B cell (primary cell): ENCODE data around the gene CHIT1. TPM values are rescaled to one million over a fixed set of nuclear protein-coding genes. Genes with fewer than 3 reads are reported as not detected.

Experiments used
- ATAC-seq: fragments of 200-7000 bp; cut with Tn5 transposase; one replicate; pipeline ENCODE4 v1.10.0; 2021; ENCODE audit warnings: low read depth, mild to moderate bottlenecking, moderate number of reproducible peaks, moderate library complexity
- CTCF ChIA-PET: fragments of 350-600 bp; sonication (Branson Sonifier 250); formaldehyde crosslinking; loops from one replicate; lab custom pipeline; 2021; ENCODE audit warnings: antibody characterized with exemption, inconsistent platforms; lab: Charles Lee
- POLR2A ChIA-PET: fragments of 350-600 bp; sonication (Branson Sonifier 250); formaldehyde crosslinking; loops from one replicate; lab custom pipeline; 2021; ENCODE audit warnings: antibody characterized with exemption; lab: Charles Lee
- DNase-seq: peaks from one replicate; pipeline ENCODE4 v3.0.0; 2013
- H2AFZ ChIP-seq: 2 replicates; pipeline ENCODE4 v1.6.1; 2012; ENCODE audit warnings: mild to moderate bottlenecking, low read depth, low read length; ENCODE audit not compliant: insufficient read depth, poor library complexity, severe bottlenecking
- H3K27ac ChIP-seq, 2 donors: 1 replicate in 1 of 2; 2 replicates in 1 of 2; pipeline ENCODE4 v1.5.1; 2012 to 2013; ENCODE audit warnings: low read length in 2 of 2, mild to moderate bottlenecking in 2 of 2, moderate library complexity in 1 of 2
- H3K27me3 ChIP-seq, 4 experiments: fragments of 200-600 bp in 1 of 4; sonication (generic) in 1 of 4; replicated peaks in 1 of 4; 1 replicate in 2 of 4; 2 replicates in 2 of 4; pipeline versions ENCODE4 v1.6.1 to v1.7.0; 2013 to 2016; ENCODE audit warnings: low read length in 3 of 4, mild to moderate bottlenecking in 2 of 4, mixed read lengths in 1 of 4, moderate library complexity in 1 of 4; ENCODE audit not compliant: insufficient read depth in 4 of 4, control insufficient read depth in 3 of 4; ENCODE audit errors: control extremely low read depth in 1 of 4
- H3K36me3 ChIP-seq, 2 experiments: replicated peaks in 1 of 2; 1 replicate in 1 of 2; 2 replicates in 1 of 2; pipeline versions ENCODE4 v1.6.1 to v1.7.1; 2013; ENCODE audit warnings: low read length in 1 of 2; ENCODE audit not compliant: insufficient read depth in 2 of 2, control insufficient read depth in 1 of 2; ENCODE audit errors: control extremely low read depth in 1 of 2, extremely low read depth in 1 of 2
- H3K4me1 ChIP-seq, 2 donors: fragments of 200-600 bp in 1 of 2; sonication (generic) in 1 of 2; 1 replicate in 1 of 2; 2 replicates in 1 of 2; pipeline versions ENCODE4 v1.5.1 to v1.6.1; 2013 to 2017; ENCODE audit warnings: low read length in 2 of 2; ENCODE audit not compliant: control insufficient read depth in 2 of 2, insufficient read depth in 2 of 2
- H3K4me2 ChIP-seq: replicated peaks from 2 replicates; pipeline ENCODE3; 2012; ENCODE audit warnings: mild to moderate bottlenecking, low read depth, low read length; ENCODE audit not compliant: poor library complexity, severe bottlenecking
- H3K4me3 ChIP-seq, 5 experiments: fragments of 200-600 bp in 1 of 5; sonication (generic) in 1 of 5; 1 replicate in 3 of 5; 2 replicates in 2 of 5; pipeline versions ENCODE4 v1.5.1 to v1.7.0; 2011 to 2016; ENCODE audit warnings: low read length in 4 of 5, mild to moderate bottlenecking in 4 of 5, low read depth in 2 of 5, control low read depth in 1 of 5, moderate library complexity in 1 of 5; ENCODE audit not compliant: insufficient read depth in 1 of 5; ENCODE audit errors: control extremely low read depth in 1 of 5, extremely low read depth in 1 of 5
- H3K79me2 ChIP-seq: fragments of 200-600 bp; sonication (generic); one replicate; pipeline ENCODE4 v1.6.0; 2016; ENCODE audit warnings: low read length; ENCODE audit not compliant: control insufficient read depth, insufficient read depth
- H3K9ac ChIP-seq: fragments of 200-600 bp; sonication (generic); 2 replicates; pipeline ENCODE4 v1.6.1; 2017; ENCODE audit warnings: mild to moderate bottlenecking, low read length, moderate library complexity
- H3K9me3 ChIP-seq, 3 donors: one replicate each; pipeline versions ENCODE4 v1.6.1 to v1.7.1; 2013; ENCODE audit warnings: low read length in 2 of 3; ENCODE audit not compliant: control insufficient read depth in 2 of 3, insufficient read depth in 1 of 3; ENCODE audit errors: control extremely low read depth in 1 of 3
- H4K20me1 ChIP-seq: 2 replicates; pipeline ENCODE4 v1.6.0; 2012; ENCODE audit warnings: mild to moderate bottlenecking, low read length; ENCODE audit not compliant: insufficient read depth, control insufficient read depth, poor library complexity, severe bottlenecking
- H3K27ac Mint-ChIP-seq: one replicate; pipeline ENCODE4 v1.8.0; 2021; ENCODE audit warnings: mixed read lengths
- H3K27me3 Mint-ChIP-seq: one replicate; pipeline ENCODE4 v1.8.0; 2021; ENCODE audit warnings: mixed read lengths
- H3K4me1 Mint-ChIP-seq: one replicate; pipeline ENCODE4 v1.8.0; 2021; ENCODE audit warnings: mixed read lengths
- H3K4me3 Mint-ChIP-seq: one replicate; pipeline ENCODE4 v1.8.0; 2021; ENCODE audit warnings: mixed read lengths
- H3K9me3 Mint-ChIP-seq: one replicate; pipeline ENCODE4 v1.8.0; 2022; ENCODE audit warnings: mixed read lengths; ENCODE audit not compliant: insufficient read depth
- EZH2 ChIP-seq: IDR thresholded peaks from 2 replicates; pipeline ENCODE4 v1.6.1; 2012; ENCODE audit warnings: borderline replicate concordance, low read depth, mild to moderate bottlenecking, moderate library complexity, low read length; ENCODE audit not compliant: insufficient read depth, poor library complexity, severe bottlenecking
- WGBS: methylation state at CpG from one replicate; pipeline ENCODE4 v1.1.5; 2013; ENCODE audit warnings: missing lambda C conversion rate; ENCODE audit not compliant: insufficient coverage; 5-methylcytosine and 5-hydroxymethylcytosine counted together
- intact Hi-C: fragments of 100-400 bp; cut with micrococcal nuclease; formaldehyde crosslinking; loops from one replicate; pipeline ENCODE4 v1.10.0; 2022
- polyA plus RNA-seq: library from polyadenylated mRNA; depleted of rRNA; stranded (reverse); fragments of >200 nt; gene quantifications from 2 replicates; pipeline ENCODE4 v1.2.3, GENCODE V29; 2012
- total RNA-seq, 2 donors: library from RNA; stranded (reverse); fragments of 120-200 nt in 1 of 2; gene quantifications; 1 replicate in 1 of 2; 2 replicates in 1 of 2; pipeline versions ENCODE4 v1.2.3 to v1.2.4, GENCODE V29; 2013 to 2022
- TF ChIP-seq, protein P1 (sequence below): fragments of 200-600 bp; IDR thresholded peaks from one replicate; pipeline ENCODE4 v1.8.0; 2022; ENCODE audit warnings: antibody characterized with exemption, mild to moderate bottlenecking

Gene CHIT1
- total and polyA plus RNA-seq, 2 donors (not counting 1 experiment from before 2014, with no cell fraction given), result 2.0 to 8.2 TPM

DNA sequence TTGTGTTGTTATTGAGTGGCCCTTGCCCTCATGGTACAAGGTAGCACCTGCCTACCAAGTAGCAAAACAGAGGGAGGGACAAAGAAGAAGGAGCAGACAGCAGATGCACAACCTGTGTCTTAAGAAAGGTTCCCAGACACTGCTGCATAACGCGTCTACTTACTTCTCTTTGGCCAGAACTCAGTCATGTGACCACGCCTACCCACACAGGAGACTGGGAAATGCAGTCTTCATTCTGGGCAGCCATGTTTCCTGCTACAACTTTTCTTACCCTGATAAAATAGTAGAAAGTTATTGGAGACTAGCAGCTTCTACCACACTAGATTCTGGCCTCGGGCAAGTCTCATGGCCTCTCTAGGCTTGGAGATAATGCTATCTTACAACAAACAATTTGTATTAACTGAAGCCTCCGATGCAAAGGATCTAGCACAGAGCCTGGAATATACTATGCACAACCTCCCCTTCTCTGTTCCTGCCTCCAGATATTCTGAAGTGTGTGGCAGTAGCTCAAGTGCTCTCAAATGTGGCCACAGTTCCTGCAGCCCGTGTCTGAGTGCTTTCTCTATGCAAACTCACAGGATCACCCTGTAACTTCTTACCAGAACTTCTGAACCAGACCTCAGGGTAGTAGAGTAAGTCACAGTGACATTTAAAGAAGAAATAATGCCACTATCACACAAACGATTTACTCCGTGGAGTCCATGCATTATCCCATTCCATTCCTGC lies 41.7 kb upstream of the CHIT1 start:
- no peak overlapping the region for H3K4me3 Mint-ChIP-seq
- ChIA-PET POLR2A (interaction anchor here (0.6 to 16.0 kb wide), 5 partner anchors 17 to 67 kb away, joined by 3 to 307 read pairs (median 178); partner anchors contain the start of gene BTG2), CTCF (interaction anchor here (0.9 to 37.7 kb wide), 13 partner anchors 7 to 390 kb away, joined by 3 to 1776 read pairs (median 30); partner anchors contain the start of genes BTG2, FMOD and OPTC)
- peak overlapping the region; percentile 79 for H3K27ac Mint-ChIP-seq
- no peaks in the 10 kb centered on the region for H3K27me3 Mint-ChIP-seq
- Histone ChIP-seq H3K79me2 (peaks cover 59% of the 10 kb centered on the region), H3K4me2 (peak overlapping the region; percentile 18), H3K27me3 (no peaks in the 10 kb centered on the region), H3K4me1 (peaks cover 55 to 69% of the 10 kb centered on the region in 2 donors), H2AFZ (no peak overlapping the region), H3K4me3 (no peak overlapping the region), H3K9me3 (no peaks in the 10 kb centered on the region), H4K20me1 (no peaks in the 10 kb centered on the region), H3K27ac (peak overlapping the region in 1 of 2 donors; percentile 58), H3K36me3 (no peaks in the 10 kb centered on the region), H3K9ac (no peak overlapping the region)
- H3K4me1 Mint-ChIP-seq, result peaks cover 59% of the 10 kb centered on the region
- intact Hi-C loops, result loop anchor here (2.0 kb wide), 1 partner anchor 110 kb away; no protein-coding TSS in a partner anchor
- WGBS, result 0% methylated on average over 5 of the region's 8 CpGs
- peak; percentile 85 for DNase-seq
- H3K9me3 Mint-ChIP-seq, result no peaks in the 10 kb centered on the region
- peak; percentile 31 for ATAC-seq
- no peak for TF ChIP-seq EZH2
- TF ChIP-seq, protein P1, sequence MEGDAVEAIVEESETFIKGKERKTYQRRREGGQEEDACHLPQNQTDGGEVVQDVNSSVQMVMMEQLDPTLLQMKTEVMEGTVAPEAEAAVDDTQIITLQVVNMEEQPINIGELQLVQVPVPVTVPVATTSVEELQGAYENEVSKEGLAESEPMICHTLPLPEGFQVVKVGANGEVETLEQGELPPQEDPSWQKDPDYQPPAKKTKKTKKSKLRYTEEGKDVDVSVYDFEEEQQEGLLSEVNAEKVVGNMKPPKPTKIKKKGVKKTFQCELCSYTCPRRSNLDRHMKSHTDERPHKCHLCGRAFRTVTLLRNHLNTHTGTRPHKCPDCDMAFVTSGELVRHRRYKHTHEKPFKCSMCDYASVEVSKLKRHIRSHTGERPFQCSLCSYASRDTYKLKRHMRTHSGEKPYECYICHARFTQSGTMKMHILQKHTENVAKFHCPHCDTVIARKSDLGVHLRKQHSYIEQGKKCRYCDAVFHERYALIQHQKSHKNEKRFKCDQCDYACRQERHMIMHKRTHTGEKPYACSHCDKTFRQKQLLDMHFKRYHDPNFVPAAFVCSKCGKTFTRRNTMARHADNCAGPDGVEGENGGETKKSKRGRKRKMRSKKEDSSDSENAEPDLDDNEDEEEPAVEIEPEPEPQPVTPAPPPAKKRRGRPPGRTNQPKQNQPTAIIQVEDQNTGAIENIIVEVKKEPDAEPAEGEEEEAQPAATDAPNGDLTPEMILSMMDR, result no peak

DNA sequence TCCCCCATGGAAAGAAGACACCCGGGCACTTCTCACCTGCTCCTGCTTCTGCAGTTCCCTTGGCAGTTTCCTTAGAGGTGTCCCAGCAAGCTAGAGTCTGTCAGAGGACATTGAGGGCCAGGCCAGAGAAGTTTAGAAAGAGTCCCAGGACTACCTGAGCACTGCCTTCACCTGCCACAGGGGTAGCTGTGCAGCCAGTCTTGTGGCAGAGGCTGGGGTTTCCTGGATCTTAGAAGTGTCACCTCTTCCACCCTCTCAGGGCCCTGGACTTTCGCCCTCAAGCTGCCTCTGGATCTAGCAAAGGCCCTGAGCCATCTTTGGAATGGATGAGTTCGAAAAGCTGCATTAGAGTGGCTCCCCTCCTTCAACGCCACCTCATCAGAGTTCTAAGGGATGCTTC lies 41.0 kb upstream of the CHIT1 start:
- no peaks in the 10 kb centered on the region for H3K27me3 Mint-ChIP-seq
- intact Hi-C loops, result loop anchor here (2.0 kb wide), 1 partner anchor 110 kb away; no protein-coding TSS in a partner anchor
- H4K20me1 ChIP-seq, result no peaks in the 10 kb centered on the region
- H3K9me3 ChIP-seq, result no peaks in the 10 kb centered on the region
- H3K4me3 Mint-ChIP-seq, result no peak overlapping the region
- H3K9me3 Mint-ChIP-seq, result no peaks in the 10 kb centered on the region
- H3K36me3 ChIP-seq, result no peaks in the 10 kb centered on the region
- no peaks in the 10 kb centered on the region for H3K27me3 ChIP-seq
- H2AFZ ChIP-seq, result no peak overlapping the region
- no peak overlapping the region for H3K9ac ChIP-seq
- peak overlapping the region; percentile 10 for H3K4me2 ChIP-seq
- H3K4me1 Mint-ChIP-seq, result peaks cover 59% of the 10 kb centered on the region
- ATAC-seq (no peak), DNase-seq (no peak)
- peak overlapping the region; percentile 79 for H3K27ac Mint-ChIP-seq
- no peak overlapping the region for H3K4me3 ChIP-seq
- TF ChIP-seq EZH2, result no peak
- TF ChIP-seq, protein P1, result peak; percentile 8
- CTCF ChIA-PET, result interaction anchor here (0.9 to 37.7 kb wide), 14 partner anchors 8 to 391 kb away, joined by 3 to 1776 read pairs (median 22); partner anchors contain the start of genes BTG2, FMOD and OPTC
- WGBS, result 82% methylated on average over 2 of the region's 4 CpGs
- peaks cover 57 to 70% of the 10 kb centered on the region in 2 donors for H3K4me1 ChIP-seq
- H3K79me2 ChIP-seq, result peaks cover 54% of the 10 kb centered on the region
- POLR2A ChIA-PET, result interaction anchor here (0.6 to 16.0 kb wide), 5 partner anchors 18 to 67 kb away, joined by 3 to 307 read pairs (median 178); partner anchors contain the start of gene BTG2
- H3K27ac ChIP-seq, result peak overlapping the region in 1 of 2 donors; percentile 58
